Skeletal muscle satellite cell (primary cell): ENCODE measurements around the gene STAM.
"Not testable (repeated sequence)": the region's sequence is repeated elsewhere in the genome, so short reads cannot be mapped to it uniquely, and the experiment has no call there.

Source experiments
- H3K27me3 ChIP-seq: 2 replicates; pipeline ENCODE4 v1.7.0; 2013; ENCODE audit warnings: low read length; ENCODE audit not compliant: control insufficient read depth, insufficient read depth
- H3K36me3 ChIP-seq: 2 replicates; pipeline ENCODE4 v1.7.0; 2013; ENCODE audit warnings: mild to moderate bottlenecking, control low read depth, low read length; ENCODE audit not compliant: insufficient read depth
- H3K4me1 ChIP-seq: 2 replicates; pipeline ENCODE4 v1.7.0; 2013; ENCODE audit warnings: low read length; ENCODE audit not compliant: control insufficient read depth, insufficient read depth
- H3K4me2 ChIP-seq: 2 replicates; pipeline ENCODE4 v1.7.0; 2013; ENCODE audit warnings: mild to moderate bottlenecking, low read length
- H3K4me3 ChIP-seq: 2 replicates; pipeline ENCODE4 v1.7.0; 2013; ENCODE audit warnings: low read length
- H3K9ac ChIP-seq: 2 replicates; pipeline ENCODE4 v1.7.0; 2013; ENCODE audit warnings: mild to moderate bottlenecking, low read depth, low read length, moderate library complexity
- H3K9me3 ChIP-seq: replicated peaks from 2 replicates; pipeline ENCODE4 v1.7.0; 2013; ENCODE audit warnings: mild to moderate bottlenecking, control low read depth, low read length

STAM gene

GRCh38 chr10:17622061-17622460, 21.9 kb upstream of the STAM start:
- Histone ChIP-seq H3K9ac (no peak overlapping the region), H3K36me3 (no peaks in the 10 kb centered on the region), H3K4me3 (no peak overlapping the region), H3K4me1 (peaks cover 4% of the 10 kb centered on the region), H3K9me3 (no peaks in the 10 kb centered on the region), H3K4me2 (peak overlapping the region; percentile 14), H3K27me3 (peaks cover 13% of the 10 kb centered on the region)

GRCh38 chr10:17624996-17625395, 19.0 kb upstream of the STAM start:
- Histone ChIP-seq H3K36me3 (no peaks in the 10 kb centered on the region), H3K9me3 (no peaks in the 10 kb centered on the region), H3K27me3 (peaks cover 13% of the 10 kb centered on the region), H3K4me3 (no peak overlapping the region), H3K4me1 (peaks cover 2% of the 10 kb centered on the region), H3K9ac (no peak overlapping the region), H3K4me2 (no peak overlapping the region)

- Histone ChIP-seq H3K36me3 (no peaks in the 10 kb centered on the region), H3K4me3 (no peak overlapping the region), H3K9ac (no peak overlapping the region), H3K9me3 (no peaks in the 10 kb centered on the region), H3K4me1 (peaks cover 2% of the 10 kb centered on the region), H3K27me3 (peaks cover 13% of the 10 kb centered on the region), H3K4me2 (no peak overlapping the region)
These were observed 17.3 kb upstream of the STAM start for GRCh38 chr10:17626656-17627055.

DNA sequence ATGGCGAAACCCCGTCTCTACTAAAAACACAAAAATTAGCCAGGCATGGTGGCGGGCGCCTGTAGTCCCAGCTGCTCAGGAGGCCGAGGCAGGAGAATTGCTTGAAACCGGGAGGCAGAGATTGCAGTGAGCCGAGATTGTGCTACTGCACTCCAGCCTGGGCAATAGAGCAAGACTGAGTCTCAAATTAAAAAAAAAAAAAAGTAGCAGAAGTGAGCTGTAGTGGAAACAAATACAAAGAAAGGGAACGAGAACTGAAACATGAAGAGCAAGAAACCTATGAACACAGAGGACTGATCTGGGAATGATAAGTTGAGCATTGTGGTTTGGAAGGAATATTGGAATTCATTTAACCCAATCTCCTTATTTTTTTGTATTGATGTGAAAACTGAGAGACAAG, 11.4 kb upstream of the STAM start:
- not testable (repeated sequence) for H3K4me3 ChIP-seq, H3K4me1 ChIP-seq, H3K9ac ChIP-seq, H3K27me3 ChIP-seq, H3K36me3 ChIP-seq, H3K9me3 ChIP-seq, H3K4me2 ChIP-seq

DNA sequence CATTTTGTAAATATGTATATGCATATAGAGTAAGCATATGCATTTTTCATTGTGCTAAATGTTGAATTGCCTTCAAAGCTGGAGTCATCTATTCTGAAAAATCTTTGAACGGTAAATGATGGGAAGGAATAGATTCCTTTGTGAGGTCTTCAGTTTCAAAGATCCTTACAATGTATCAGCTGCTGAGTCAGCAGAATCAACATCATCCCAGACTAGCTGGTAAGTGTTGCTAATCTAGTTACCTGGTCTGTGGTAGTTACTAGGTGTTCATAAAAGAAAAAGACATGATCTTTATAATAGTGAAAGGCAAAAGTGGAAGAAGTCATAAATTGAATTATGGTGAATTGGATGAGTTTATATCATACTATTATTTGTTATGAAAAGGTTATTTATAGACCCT, 10.6 kb upstream of the STAM start:
- Histone ChIP-seq H3K4me1 (no peaks in the 10 kb centered on the region), H3K9ac (no peak overlapping the region), H3K36me3 (no peaks in the 10 kb centered on the region), H3K4me3 (no peak overlapping the region), H3K9me3 (no peaks in the 10 kb centered on the region), H3K27me3 (no peaks in the 10 kb centered on the region), H3K4me2 (no peak overlapping the region)

GRCh38 chr10:17637869-17638268, 6.1 kb upstream of the STAM start:
- no peaks in the 10 kb centered on the region for H3K9me3 ChIP-seq
- no peaks in the 10 kb centered on the region for H3K36me3 ChIP-seq
- H3K4me1 ChIP-seq: peaks cover 12% of the 10 kb centered on the region
- H3K4me2 ChIP-seq: no peak overlapping the region
- H3K27me3 ChIP-seq: no peaks in the 10 kb centered on the region
- H3K9ac ChIP-seq: no peak overlapping the region
- H3K4me3 ChIP-seq: no peak overlapping the region

DNA sequence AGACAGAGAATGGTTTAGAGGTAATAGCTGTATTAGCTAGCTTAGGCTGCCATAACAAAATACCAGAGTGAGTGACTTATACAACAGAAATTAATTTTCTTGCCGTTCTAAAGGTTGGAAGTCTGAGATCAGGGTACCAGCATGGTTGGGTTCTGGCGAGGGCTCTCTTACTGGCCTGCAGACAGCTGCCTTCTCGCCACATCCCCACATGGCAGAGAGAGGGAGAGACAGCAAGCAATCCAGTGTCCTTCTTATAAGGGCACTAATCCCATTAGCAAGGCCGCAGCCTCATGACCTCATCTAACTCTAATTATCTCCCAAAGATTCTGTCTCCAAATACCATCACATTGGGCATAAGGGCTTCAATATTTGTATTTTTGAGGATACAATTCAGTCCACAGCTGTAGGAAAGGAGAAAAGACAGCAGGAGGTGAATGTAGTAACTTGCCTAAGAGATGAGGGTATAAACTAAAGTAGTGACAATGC, 3.6 kb upstream of the STAM start:
- Histone ChIP-seq H3K9ac (no peak overlapping the region), H3K4me3 (no peak overlapping the region), H3K36me3 (no peaks in the 10 kb centered on the region), H3K27me3 (no peaks in the 10 kb centered on the region), H3K9me3 (no peaks in the 10 kb centered on the region), H3K4me2 (no peak overlapping the region), H3K4me1 (peaks cover 13% of the 10 kb centered on the region)

- Histone ChIP-seq H3K36me3 (peaks cover 5% of the 10 kb centered on the region), H3K4me1 (peaks cover 23% of the 10 kb centered on the region), H3K9me3 (no peaks in the 10 kb centered on the region), H3K27me3 (no peaks in the 10 kb centered on the region), H3K4me3 (peak overlapping the region; percentile 87), H3K9ac (peak overlapping the region; percentile 97), H3K4me2 (peak overlapping the region; percentile 85)
These were observed 604 bp upstream of the STAM start for GRCh38 chr10:17643339-17643754.

DNA sequence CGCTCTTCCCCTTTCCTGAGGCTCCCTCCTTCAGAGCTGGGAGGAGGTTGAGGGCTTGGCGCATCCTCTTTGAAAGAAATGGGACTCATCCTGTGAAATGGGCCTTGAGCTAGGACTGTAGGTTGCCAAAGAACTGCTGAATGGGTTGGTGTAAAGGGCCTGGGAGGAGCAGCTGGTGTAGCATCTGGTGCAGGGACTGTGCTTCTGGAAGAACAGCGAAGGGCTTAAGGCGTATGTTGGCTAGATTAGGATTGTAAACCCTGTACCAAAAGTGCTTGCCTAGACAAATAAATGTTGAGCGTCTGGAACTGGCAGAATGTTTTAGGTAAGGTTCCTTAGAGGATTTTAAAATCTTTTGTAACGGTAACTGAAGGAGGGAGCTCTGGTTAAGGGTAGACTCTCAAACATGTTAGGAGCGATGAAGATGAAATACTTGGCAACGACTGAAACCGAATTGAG, 563 bp downstream of the STAM start:
- H3K4me2 ChIP-seq: peak overlapping the region; percentile 85
- peak overlapping the region; percentile 97 for H3K9ac ChIP-seq
- peak overlapping the region; percentile 87 for H3K4me3 ChIP-seq
- no peaks in the 10 kb centered on the region for H3K9me3 ChIP-seq
- H3K36me3 ChIP-seq: peaks cover 5% of the 10 kb centered on the region
- H3K4me1 ChIP-seq: peaks cover 26% of the 10 kb centered on the region
- no peaks in the 10 kb centered on the region for H3K27me3 ChIP-seq

GRCh38 chr10:17645621-17646345, 1.8 kb downstream of the STAM start:
- H3K9me3 ChIP-seq: no peaks in the 10 kb centered on the region
- H3K4me3 ChIP-seq: peak overlapping the region; percentile 87
- peak overlapping the region; percentile 97 for H3K9ac ChIP-seq
- H3K27me3 ChIP-seq: no peaks in the 10 kb centered on the region
- H3K36me3 ChIP-seq: peaks cover 5% of the 10 kb centered on the region
- peaks cover 39% of the 10 kb centered on the region for H3K4me1 ChIP-seq
- peak overlapping the region; percentile 85 for H3K4me2 ChIP-seq

- Histone ChIP-seq H3K27me3 (no peaks in the 10 kb centered on the region), H3K4me2 (no peak overlapping the region), H3K9me3 (no peaks in the 10 kb centered on the region), H3K36me3 (peaks cover 5% of the 10 kb centered on the region), H3K9ac (no peak overlapping the region), H3K4me1 (peaks cover 46% of the 10 kb centered on the region), H3K4me3 (no peak overlapping the region)
These were observed 3.4 kb downstream of the STAM start for GRCh38 chr10:17647326-17647725.
